GM21526 (cell line): Measurements from ENCODE around the gene MICU1.
"Not testable (repeated sequence)": the region's sequence is repeated elsewhere in the genome, so short reads cannot be mapped to it uniquely, and the experiment has no call there.

Source experiments
- ATAC-seq: cut with Tn5 transposase; IDR thresholded peaks from one replicate; pipeline ENCODE4 v1.9.1; 2021; ENCODE audit warnings: moderate library complexity; ENCODE audit not compliant: unreplicated experiment, low FRiP score

Gene MICU1

DNA sequence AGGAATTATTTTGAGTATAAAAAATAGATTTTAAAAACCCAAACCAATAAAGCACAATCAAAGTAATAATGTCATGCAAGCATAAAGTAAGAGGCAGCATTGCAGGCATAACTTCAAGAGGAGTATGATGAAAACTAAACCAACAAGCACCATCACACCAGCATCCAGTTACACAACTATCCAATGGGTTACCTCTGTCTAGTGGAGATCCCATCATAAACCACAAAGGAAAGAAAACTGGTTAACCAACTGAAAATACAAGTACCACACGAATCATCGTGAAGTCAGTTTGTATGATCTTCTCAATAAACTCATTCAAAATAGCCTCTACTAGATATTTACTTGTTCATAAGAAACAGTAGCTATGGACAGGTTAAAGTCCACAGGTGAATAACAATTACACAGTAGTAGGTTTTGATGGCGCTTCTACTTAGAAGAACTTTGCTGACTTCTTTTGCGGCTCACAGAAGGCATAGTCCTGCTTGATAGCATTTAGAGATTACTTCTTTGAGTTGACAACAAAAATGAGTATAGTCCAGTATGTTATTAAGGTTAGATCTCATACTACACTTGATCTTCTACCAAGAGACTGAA lies 116.6 kb downstream of the MICU1 start:
- no peak for ATAC-seq

DNA sequence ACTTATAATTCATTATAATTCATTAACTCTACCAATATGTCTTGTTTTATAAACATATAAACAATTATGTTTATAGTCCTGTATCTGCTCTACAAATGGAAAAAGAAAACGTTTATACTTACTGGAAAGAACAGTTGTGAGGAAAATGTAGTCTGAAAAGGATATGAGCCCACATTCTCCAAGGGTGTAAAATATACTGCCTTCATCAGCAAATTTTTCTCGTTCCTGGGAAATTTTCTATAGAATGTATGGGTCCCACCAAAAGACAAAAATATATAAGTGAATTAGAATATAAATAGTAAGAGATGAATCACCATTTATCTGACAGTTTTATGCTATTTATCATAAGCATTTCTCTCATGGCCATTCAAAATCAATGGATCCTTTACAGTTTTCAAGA lies 117.8 kb downstream of the MICU1 start:
- ATAC-seq = no peak

DNA sequence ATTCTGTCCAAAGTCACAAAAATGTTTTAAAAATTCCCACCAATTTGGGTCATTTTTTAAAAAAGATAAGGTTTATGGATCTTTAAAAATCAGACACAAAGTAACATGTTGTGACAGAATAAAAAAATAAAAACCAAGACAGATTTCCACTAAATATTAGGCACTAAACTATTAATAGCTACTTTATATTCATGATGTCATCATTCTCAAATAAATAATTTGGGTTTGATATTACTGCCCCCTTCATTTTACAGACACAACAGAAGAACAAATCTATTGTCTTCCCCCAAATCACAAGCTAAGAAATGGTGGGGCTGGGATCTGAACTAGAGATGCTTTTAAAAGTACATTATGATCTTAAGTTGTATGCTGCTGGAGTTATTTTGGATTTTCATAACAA lies 119.4 kb downstream of the MICU1 start:
- no peak for ATAC-seq

DNA sequence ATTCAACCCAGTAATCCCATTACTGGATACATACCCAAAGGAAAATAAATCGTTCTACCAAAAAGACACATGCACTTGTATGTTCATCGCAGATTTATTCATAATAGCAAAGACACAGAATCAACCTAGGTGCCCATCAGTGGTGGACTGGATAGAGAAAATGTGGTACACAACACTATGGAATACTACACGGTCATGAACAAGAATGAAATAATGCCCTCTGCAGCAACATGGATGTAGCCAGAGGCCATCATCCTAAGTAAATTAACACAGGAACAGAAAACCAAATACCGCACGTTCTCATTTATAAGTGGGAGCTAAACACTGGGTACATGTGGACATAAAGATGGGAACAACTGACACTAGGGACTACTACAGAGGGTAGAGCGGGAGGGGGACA lies 120.4 kb downstream of the MICU1 start:
- ATAC-seq = no peak

DNA sequence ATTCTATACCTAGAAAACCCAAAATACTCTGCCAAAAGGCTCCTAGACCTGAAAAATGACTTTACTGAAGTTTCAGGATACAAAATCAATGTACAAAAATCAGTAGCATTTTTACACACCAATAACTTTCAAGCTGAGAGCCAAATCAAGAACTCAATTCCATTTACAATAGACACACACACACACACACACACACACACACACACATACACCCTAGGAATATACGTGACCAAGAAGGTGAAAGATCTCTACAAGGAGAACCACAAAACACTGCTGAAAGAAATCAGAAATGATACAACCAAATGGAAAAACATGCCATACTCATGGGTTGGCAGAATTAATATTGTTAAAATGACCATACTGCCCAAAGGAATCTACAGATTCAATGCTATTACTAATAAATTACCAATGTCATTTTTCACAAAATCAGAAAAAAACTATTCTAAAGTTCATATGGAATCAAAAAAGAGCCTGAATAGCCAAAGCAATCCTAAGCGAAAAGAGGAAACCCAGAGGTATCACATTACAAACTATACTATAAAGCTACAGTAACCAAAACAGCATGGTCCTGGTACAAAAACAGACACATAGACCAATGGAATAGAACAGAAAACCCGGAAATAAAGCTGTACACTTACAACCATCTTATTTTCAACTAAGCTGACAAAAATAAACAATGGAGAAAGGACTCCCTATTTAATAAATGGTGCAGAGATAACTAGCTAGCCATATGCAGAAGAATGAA lies 122.0 kb downstream of the MICU1 start:
- ATAC-seq = no peak

DNA sequence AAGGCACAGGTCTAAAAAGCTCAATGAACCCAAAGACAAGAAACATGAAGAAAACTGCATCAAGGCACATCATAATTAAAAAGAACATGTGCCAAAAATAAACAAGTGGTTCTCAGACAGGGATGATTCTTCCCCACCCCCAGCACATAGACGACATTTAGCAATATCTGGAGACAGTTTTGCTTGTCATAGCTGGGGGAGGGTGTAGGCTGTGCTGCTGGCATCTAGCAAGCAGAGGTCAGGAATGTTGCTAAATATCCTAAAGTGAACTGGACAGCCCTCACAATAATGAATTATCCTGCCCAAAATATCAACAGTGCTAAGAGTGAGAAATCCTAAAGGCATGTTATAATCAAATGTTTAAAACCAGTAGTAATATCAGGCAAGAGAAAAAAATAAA lies 122.6 kb downstream of the MICU1 start:
- ATAC-seq = no peak

DNA sequence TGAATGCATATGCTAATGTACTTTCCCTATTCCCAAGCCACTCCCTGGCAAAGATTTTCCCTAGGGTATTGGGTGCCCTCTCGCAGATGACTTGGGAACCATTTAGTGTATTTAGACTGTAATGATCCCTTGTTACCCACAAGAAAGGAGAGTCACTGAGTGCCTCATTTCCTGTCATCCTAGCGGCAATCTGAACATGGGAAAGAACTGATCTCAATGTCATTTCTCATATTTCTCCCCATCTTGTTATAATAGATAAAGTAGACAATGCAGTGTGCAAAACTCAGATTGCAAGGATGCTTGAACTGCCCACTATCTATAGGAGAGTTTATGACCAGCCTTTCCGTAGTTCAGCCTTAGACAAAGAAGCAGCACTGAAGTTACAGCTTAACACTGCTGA lies 123.3 kb downstream of the MICU1 start:
- no peak for ATAC-seq

DNA sequence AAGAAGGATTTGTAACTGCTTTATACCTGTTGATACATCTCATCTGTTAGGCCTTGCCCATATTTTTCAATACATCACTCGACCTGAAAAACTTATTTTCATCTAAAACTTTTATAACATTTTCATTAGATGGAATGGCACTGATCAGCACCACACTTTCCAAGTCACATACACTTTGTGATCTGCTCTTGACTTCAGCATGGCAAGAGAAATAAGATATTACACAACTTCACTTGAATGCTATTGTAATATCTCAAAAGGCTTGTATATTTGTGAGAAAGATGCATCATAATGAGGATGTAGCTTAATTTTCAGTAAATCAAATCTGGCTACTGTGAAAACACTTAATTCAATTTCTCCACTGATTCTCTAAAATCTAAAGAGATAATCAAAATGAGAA lies 126.2 kb downstream of the MICU1 start:
- ATAC-seq = no peak

DNA sequence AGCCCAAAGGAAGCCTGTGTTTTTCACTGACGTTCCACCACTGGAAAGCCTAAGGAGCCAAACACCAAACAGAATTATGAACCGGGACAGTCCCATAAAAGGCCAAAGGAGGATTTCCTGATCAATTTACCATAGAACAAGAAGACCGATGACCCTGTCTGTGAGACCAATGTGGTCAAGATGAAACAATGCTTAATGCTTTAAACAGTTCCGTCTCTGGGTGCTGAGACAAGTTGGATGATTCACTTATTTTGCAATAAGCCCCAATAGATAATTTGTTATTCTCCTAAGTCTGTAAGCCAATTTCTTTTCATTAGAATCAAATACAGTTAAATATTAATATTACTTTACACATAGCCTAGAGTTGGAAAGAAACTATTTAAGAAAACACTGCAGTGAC lies 134.9 kb downstream of the MICU1 start:
- ATAC-seq = no peak

DNA sequence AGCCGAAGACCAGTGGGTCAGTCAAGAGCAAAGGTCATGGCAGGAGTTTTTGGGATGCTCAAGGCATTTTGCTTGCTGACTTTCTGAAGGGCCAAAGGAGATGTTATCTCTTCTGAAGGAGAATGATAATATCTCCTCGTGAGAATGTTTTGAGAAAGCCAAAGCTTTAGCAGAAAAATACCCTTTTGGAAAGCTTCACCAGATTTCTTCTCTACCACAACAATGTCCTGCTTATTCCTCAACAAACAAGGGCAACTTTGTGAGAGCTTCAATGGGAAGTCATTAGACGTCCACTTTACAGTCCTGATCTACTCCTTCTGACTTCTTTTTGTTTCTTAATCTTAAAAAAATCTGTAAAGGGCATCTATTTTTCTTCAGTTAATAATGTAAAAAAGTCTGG lies 138.4 kb downstream of the MICU1 start:
- ATAC-seq = no peak

DNA sequence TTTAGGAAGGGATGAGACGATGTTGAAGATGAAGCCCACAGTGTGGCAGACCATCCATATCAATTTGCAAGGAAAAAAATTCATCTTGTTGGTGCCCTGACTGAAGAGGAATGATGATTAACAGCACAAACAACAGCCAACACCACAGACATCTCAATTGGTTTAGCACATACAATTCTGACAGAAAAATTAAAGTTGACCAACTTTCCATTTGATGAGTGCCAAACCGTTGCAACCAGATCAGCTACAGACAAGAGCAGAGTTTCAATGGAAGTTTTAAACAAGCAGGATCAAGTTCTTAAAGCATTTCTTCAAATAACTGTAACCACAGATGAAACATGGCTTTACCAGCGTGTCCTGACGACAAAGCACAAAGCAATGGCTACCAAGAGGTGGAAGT lies 138.8 kb downstream of the MICU1 start:
- no peak for ATAC-seq

DNA sequence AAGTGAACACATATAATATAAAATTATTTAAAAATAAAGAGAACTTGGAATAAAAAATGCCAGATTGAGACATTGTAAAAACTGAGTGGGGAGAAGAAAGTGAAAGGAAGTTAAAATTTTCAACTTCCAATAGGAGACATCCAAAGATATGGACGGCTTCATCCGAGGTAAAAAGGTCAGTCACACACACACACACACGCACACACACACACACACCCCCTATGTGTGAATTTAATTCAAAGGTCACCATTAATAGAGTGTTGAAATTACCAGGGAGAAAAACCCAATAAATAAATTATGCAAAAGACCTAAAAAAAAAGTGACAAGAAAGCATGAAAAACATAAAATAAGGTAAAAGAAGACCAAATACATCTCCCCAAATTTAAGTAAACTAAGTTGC lies 140.2 kb downstream of the MICU1 start:
- ATAC-seq = no peak

DNA sequence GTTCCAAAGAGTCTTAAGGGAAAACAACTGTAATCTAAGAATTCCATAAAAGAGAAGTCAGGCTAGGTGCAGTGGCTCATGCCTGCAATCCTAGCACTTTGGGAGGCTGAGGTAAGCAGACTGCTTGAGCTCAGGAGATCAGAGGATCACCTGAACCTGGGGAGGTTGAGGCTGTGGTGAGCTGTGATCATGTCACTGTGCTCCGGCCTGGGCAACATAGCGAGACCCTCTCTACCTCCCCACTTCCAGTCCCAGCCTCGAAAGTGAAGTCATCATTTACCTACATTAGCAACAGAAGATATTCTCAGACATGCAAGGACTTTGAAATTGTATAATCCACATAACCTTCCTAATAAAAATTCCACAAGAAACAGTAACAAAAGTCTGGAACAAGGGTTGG lies 141.4 kb downstream of the MICU1 start:
- ATAC-seq = no peak

DNA sequence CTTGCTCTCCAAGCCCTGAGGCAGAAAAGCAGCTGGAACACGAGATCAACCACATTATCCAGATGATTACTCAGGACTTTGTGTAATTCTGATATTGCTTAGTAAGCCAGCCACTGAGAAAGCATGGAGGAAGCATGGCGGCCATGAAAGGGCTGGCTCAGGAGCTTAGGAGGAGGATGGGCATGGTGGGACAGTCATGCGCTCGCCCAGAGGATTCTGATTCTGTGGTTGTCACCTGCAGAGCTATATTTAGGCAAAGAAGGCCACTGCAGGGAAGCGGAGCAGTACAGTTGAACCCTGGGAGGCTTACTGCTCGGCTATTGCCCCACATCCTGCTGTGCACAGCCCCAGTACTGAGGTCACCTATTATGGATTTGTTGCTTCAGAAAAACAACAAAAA lies 142.4 kb downstream of the MICU1 start:
- ATAC-seq = no peak

DNA sequence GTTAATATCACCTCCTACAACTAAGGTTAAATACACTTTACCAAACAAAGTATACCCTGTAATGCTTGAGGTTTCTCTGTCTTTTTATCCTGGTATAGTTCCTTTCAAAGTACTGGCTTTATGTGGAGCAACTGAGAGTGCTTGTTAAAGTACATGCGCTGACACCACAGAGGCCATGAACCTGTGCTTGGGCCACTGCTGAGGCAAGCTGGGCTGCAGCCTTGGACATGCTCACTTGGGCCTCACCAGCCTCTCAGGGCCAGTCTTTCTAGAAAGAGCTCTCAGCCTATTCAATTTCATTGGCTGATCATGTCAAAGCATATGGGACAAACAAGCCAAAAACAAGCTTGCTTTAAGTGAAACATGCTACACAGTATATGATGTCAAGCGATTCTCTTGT lies 145.0 kb downstream of the MICU1 start:
- ATAC-seq = no peak

DNA sequence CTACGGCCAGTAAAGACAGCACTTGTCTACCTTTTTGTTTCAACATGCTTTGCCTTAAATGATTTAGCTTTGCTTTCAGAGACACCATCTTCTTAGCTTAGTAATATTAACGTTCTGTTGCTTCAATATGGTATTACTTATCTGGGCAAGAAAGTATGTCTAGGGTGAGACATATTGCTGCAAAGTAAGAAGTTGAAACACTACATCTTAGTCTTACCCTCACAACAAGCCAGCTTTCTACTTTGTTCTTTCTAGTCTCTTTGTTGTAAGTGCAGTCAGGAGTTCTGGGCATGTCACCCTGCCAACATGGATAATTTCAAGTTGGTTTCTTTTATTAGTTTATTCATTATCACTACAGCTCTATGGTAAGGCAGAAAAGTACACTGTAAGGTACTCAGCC lies 148.4 kb downstream of the MICU1 start:
- ATAC-seq = no peak

DNA sequence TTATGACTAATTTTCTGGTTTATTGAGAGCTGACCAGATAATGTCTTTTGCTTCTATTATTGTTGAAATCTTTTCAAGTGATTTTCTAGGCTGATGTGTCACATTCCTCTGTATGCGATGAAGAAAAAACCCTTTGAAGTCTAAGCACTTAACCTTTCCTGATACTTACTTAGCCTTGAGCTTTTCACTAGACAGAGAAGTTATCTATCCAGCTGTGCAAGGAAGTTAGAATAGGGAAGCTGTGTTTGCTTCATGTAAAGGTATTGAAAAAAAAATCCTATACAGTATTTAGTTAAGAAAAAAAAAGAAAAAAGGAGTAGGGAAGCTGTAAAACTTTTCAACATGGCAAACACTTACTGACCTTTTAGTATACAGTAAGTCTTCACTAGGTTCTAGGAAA lies 153.6 kb downstream of the MICU1 start:
- ATAC-seq = no peak

DNA sequence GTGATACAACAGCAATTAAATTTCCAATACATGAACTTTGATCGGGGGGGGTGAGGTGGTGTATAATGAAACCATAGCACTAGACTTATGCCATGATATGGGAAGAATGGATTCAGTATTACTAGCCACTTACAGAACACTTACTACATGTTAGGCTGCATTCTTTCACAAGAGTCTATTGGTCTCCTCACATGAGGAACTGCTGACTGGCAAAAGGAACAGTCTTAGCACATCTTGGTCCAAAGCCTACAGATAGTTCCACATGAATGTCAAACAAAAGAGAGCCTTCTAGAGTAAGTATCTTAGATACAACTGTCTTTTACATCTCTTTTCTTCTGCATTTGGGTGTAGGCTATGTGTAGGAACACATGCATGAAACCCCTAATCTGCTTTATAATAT lies 155.2 kb downstream of the MICU1 start:
- ATAC-seq = no peak

DNA sequence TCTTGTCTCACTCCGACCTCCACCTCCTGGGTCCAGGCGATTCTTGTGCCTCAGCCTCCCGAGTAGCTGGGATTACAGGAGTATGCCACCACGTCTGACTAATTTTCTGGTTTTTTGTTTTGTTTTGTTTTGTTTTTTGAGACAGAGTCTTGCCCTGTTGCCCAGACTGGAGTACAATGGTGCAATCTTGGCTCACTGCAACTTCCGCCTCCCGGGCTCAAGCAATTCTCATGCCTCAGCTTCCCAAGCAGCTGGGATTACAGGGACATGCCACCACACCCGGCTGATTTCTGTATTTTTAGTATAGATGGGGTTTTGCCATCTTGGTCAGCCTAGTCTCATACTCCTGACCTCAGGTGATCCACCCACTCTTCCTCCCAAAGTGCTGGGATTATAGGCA lies 158.8 kb downstream of the MICU1 start:
- not testable (repeated sequence) for ATAC-seq

DNA sequence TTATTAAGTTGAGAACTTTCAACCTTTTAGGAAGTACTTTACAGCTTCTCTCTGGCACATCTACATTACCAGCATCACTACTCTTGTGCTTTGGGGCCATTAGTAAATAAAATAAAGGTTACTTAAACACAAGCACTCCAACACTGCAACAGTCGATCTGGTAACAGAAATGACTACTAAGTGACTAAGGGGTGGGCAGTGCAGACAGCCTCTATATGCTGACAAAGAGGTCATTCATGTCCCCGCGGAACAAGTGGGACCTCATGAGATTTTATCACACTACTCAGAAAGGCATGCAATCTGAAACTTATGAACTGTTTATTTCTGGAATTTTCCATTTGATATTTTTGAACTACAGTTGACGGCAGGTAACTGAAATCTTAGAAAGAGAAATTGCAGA lies 159.9 kb downstream of the MICU1 start:
- ATAC-seq = no peak

DNA sequence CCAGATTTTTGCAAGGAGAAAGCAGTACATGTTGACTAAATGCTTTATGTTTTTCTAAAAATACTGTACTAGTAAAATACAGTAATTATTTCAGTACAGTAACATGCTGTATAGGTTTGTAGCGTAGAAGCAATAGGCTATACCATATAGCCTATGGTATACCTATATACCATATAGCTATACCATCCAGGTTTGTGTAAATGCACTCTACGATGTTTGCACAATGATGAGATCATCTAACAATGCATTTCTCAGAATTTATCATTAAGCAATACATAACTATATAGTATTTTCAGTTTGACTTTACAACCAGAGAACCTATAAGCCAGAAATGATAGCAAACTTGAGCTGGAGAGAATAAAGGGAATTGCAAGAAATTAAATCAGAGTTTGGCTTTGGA lies 161.4 kb downstream of the MICU1 start:
- no peak for ATAC-seq

DNA sequence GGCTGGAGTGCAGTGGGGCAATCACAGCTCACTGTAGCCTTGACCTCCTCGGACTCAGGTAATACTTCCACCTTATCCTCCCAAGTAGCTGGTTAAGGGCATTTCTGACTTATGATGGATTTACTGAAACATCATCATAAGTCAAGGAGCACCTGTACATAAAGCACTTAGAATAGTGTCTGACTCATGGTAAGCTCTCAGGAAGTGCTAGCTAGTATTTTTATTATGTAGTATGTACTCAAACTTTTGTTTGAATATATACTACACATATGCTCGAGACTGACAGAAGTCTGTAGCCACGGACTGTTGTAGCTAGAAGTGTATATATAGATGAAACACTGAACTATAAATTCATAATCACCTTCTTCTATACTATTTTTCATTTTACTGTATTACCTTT lies 163.6 kb downstream of the MICU1 start:
- no peak for ATAC-seq

DNA sequence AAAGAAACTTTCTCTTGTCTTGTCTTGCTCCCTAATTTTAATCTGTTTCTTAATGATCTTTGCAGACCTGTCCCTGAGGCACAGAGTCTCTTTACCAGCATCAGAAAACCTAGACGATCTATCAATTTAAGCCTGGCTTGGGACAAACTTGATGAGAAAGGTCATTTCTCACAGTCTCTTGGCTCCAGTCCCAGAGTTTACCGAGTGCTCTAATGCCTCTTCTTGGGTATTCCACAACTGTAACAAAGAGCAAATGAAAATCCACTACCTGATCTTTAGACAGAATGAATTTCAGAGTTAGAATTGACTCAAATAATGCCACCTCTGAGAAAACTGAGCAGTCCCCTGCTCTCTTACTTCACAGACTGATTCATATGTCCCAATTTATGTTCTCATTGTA lies 164.8 kb downstream of the MICU1 start:
- ATAC-seq = no peak
